HEK293 (cell line): ENCODE data around the gene HAUS5.

Experiments
- BCL11A ChIP-seq: fragments of 450-650 bp; formaldehyde crosslinking; IDR thresholded peaks from 2 replicates; pipeline ENCODE4 v1.5.1; 2016; ENCODE audit warnings: low read depth, missing biosample characterization, missing genetic modification characterization
- IKZF3 ChIP-seq: fragments of 450-650 bp; IDR thresholded peaks from 2 replicates; pipeline ENCODE4 v1.5.0; 2018; ENCODE audit warnings: missing biosample characterization, mild to moderate bottlenecking, missing genetic modification characterization, moderate library complexity
- OVOL3 ChIP-seq: fragments of 450-650 bp; formaldehyde crosslinking; IDR thresholded peaks from 2 replicates; pipeline ENCODE4 v1.5.1; 2016; ENCODE audit warnings: missing biosample characterization, missing genetic modification characterization
- SCRT2 ChIP-seq: fragments of 450-650 bp; formaldehyde crosslinking; IDR thresholded peaks from 2 replicates; pipeline ENCODE4 v1.5.1; 2016; ENCODE audit warnings: missing biosample characterization, missing genetic modification characterization
- SP2 ChIP-seq: fragments of 450-650 bp; formaldehyde crosslinking; IDR thresholded peaks from 2 replicates; pipeline ENCODE4 v1.5.1; 2016; ENCODE audit warnings: missing biosample characterization, missing genetic modification characterization
- SP3 ChIP-seq: fragments of 450-650 bp; formaldehyde crosslinking; IDR thresholded peaks from 2 replicates; pipeline ENCODE4 v1.5.1; 2016; ENCODE audit warnings: missing biosample characterization, missing genetic modification characterization
- YY1 ChIP-seq: fragments of 450-650 bp; formaldehyde crosslinking; IDR thresholded peaks from 2 replicates; pipeline ENCODE4 v1.5.1; 2018; ENCODE audit warnings: missing biosample characterization, missing genetic modification characterization
- ZBTB49 ChIP-seq: fragments of 450-650 bp; formaldehyde crosslinking; IDR thresholded peaks from 2 replicates; pipeline ENCODE4 v1.5.1; 2016; ENCODE audit warnings: missing biosample characterization, missing genetic modification characterization, low read depth
- ZFP37 ChIP-seq: fragments of 450-650 bp; formaldehyde crosslinking; IDR thresholded peaks from 2 replicates; pipeline ENCODE4 v1.5.1; 2016; ENCODE audit warnings: missing biosample characterization, missing genetic modification characterization
- ZNF324 ChIP-seq: fragments of 450-650 bp; formaldehyde crosslinking; IDR thresholded peaks from 2 replicates; pipeline ENCODE4 v1.5.1; 2016; ENCODE audit warnings: missing biosample characterization, missing genetic modification characterization
- ZNF335 ChIP-seq: fragments of 450-650 bp; formaldehyde crosslinking; conservative IDR thresholded peaks from 2 replicates; pipeline ENCODE4 v1.5.1; 2016; ENCODE audit warnings: missing biosample characterization, missing genetic modification characterization
- ZNF366 ChIP-seq: fragments of 450-650 bp; formaldehyde crosslinking; conservative IDR thresholded peaks from 2 replicates; pipeline ENCODE4 v1.5.1; 2016; ENCODE audit warnings: missing biosample characterization, missing genetic modification characterization
- ZNF449 ChIP-seq: fragments of 450-650 bp; formaldehyde crosslinking; IDR thresholded peaks from 2 replicates; pipeline ENCODE4 v1.5.1; 2017; ENCODE audit warnings: missing biosample characterization, mild to moderate bottlenecking, missing genetic modification characterization, moderate library complexity
- ZNF510 ChIP-seq: fragments of 450-650 bp; formaldehyde crosslinking; IDR thresholded peaks from 2 replicates; pipeline ENCODE4 v1.5.1; 2018; ENCODE audit warnings: mild to moderate bottlenecking, missing genetic modification characterization, missing biosample characterization; ENCODE audit not compliant: insufficient replicate concordance
- ZNF521 ChIP-seq: fragments of 450-650 bp; formaldehyde crosslinking; IDR thresholded peaks from 2 replicates; pipeline ENCODE4 v1.5.1; 2017; ENCODE audit warnings: missing biosample characterization, mild to moderate bottlenecking, missing genetic modification characterization
- ZNF658 ChIP-seq: fragments of 450-650 bp; formaldehyde crosslinking; IDR thresholded peaks from 2 replicates; pipeline ENCODE4; 2016; ENCODE audit warnings: missing biosample characterization, missing genetic modification characterization
- ZNF660 ChIP-seq: fragments of 450-650 bp; IDR thresholded peaks from 2 replicates; pipeline ENCODE4 v1.5.1; 2018; ENCODE audit warnings: missing biosample characterization, mild to moderate bottlenecking, missing genetic modification characterization
- ZNF701 ChIP-seq: fragments of 450-650 bp; formaldehyde crosslinking; IDR thresholded peaks from 2 replicates; pipeline ENCODE4 v1.5.1; 2016; ENCODE audit warnings: missing biosample characterization, missing genetic modification characterization
- ZXDB ChIP-seq: fragments of 450-650 bp; formaldehyde crosslinking; IDR thresholded peaks from 2 replicates; pipeline ENCODE4 v1.5.1; 2016; ENCODE audit warnings: missing biosample characterization, missing genetic modification characterization
- TF ChIP-seq, protein P1 (sequence below): fragments of 450-650 bp; formaldehyde crosslinking; conservative IDR thresholded peaks from 2 replicates; pipeline ENCODE4 v1.5.1; 2016; ENCODE audit warnings: low read depth, missing biosample characterization, missing genetic modification characterization
- TF ChIP-seq, protein P2 (sequence below): sonication (generic); formaldehyde crosslinking; IDR thresholded peaks from 2 replicates; pipeline ENCODE4 v1.8.1; 2022; ENCODE audit warnings: mild to moderate bottlenecking, moderate library complexity, missing genetic modification reagents
- TF ChIP-seq, protein P3 (sequence below): fragments of 450-650 bp; formaldehyde crosslinking; IDR thresholded peaks from 2 replicates; pipeline ENCODE4 v1.5.1; 2016; ENCODE audit warnings: missing biosample characterization, missing genetic modification characterization, borderline replicate concordance
- TF ChIP-seq, protein P4 (sequence below): fragments of 450-650 bp; formaldehyde crosslinking; IDR thresholded peaks from 2 replicates; pipeline ENCODE4 v1.5.1; 2017; ENCODE audit warnings: missing biosample characterization, missing genetic modification characterization

Gene HAUS5

DNA sequence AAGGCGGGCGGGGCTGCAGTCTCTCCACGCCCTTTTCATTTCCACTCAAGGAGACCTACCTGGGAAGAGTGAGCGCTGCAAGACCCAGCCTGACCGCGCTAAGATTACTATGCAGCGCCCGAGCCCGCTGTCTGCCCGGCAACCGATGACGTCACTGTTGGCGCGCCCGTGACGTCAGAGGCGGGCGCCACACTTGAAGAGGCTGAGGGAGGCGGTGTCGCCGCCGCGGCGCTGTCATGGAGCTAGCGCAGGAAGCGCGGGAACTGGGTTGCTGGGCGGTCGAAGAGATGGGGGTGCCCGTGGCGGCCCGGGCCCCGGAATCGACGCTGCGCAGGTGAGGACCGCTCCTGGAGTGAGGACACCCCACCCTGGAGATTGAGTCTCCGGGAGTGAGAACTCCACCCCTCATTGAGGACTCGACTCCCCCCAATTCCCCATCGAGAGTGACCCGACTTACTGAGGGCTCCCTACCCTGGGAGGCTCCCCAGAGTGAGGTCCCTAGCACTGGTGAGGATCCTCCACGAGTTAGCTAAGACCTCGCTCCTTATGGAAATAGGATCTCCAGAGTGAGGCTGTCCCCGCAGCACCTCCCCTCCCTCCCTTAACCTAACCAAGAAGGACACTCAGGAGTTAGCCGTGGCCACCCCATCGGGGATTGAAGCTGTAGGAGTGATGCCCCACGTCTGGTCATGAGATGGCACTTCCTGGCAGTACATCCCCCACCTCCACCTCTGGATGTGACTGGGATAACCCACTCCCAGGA is at the start of gene HAUS5 (continued):
- TF ChIP-seq, protein P1, sequence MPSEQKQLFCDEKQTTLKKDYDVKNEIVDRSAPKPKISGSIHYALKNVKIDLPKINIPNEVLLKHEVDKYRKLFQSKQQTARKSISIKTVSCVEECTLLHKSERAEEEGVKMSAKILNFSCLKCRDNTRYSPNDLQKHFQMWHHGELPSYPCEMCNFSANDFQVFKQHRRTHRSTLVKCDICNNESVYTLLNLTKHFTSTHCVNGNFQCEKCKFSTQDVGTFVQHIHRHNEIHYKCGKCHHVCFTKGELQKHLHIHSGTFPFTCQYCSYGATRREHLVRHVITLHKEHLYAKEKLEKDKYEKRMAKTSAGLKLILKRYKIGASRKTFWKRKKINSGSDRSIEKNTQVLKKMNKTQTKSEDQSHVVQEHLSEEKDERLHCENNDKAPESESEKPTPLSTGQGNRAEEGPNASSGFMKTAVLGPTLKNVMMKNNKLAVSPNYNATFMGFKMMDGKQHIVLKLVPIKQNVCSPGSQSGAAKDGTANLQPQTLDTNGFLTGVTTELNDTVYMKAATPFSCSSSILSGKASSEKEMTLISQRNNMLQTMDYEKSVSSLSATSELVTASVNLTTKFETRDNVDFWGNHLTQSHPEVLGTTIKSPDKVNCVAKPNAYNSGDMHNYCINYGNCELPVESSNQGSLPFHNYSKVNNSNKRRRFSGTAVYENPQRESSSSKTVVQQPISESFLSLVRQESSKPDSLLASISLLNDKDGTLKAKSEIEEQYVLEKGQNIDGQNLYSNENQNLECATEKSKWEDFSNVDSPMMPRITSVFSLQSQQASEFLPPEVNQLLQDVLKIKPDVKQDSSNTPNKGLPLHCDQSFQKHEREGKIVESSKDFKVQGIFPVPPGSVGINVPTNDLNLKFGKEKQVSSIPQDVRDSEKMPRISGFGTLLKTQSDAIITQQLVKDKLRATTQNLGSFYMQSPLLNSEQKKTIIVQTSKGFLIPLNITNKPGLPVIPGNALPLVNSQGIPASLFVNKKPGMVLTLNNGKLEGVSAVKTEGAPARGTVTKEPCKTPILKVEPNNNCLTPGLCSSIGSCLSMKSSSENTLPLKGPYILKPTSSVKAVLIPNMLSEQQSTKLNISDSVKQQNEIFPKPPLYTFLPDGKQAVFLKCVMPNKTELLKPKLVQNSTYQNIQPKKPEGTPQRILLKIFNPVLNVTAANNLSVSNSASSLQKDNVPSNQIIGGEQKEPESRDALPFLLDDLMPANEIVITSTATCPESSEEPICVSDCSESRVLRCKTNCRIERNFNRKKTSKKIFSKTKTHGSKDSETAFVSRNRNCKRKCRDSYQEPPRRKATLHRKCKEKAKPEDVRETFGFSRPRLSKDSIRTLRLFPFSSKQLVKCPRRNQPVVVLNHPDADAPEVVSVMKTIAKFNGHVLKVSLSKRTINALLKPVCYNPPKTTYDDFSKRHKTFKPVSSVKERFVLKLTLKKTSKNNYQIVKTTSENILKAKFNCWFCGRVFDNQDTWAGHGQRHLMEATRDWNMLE (tag by site-specific recombination) = no peak
- TF ChIP-seq YY1 (peak; percentile 91), SP2 (tag by site-specific recombination) (peak; percentile 72), BCL11A (tag by site-specific recombination) (no peak), ZNF324 (tag by site-specific recombination) (peak; percentile 97), ZNF660 (tag by site-specific recombination) (peak; percentile 97), SP3 (tag by site-specific recombination) (peak; percentile 92), OVOL3 (tag by site-specific recombination) (0 out of 2 replicates have a peak, but pooled peaks have one; percentile 59), ZNF658 (no peak), ZNF449 (tag by site-specific recombination) (peak; percentile 86), SCRT2 (peak; percentile 85), ZXDB (tag by site-specific recombination) (peak; percentile 93), ZNF335 (tag by site-specific recombination) (peak; percentile 100), ZNF366 (tag by site-specific recombination) (no peak; the same call in 1 of the 2 replicates), ZFP37 (peak; percentile 97), ZNF510 (tag by site-specific recombination) (no peak), ZNF521 (no peak), ZBTB49 (no peak), ZNF701 (no peak), IKZF3 (tag by site-specific recombination) (peak; percentile 78; the same call in 1 of the 2 replicates)
- TF ChIP-seq, protein P2, sequence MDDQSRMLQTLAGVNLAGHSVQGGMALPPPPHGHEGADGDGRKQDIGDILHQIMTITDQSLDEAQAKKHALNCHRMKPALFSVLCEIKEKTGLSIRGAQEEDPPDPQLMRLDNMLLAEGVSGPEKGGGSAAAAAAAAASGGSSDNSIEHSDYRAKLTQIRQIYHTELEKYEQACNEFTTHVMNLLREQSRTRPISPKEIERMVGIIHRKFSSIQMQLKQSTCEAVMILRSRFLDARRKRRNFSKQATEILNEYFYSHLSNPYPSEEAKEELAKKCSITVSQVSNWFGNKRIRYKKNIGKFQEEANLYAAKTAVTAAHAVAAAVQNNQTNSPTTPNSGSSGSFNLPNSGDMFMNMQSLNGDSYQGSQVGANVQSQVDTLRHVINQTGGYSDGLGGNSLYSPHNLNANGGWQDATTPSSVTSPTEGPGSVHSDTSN (CRISPR knock-in tag) = peak; percentile 65; the same call in 1 of the 2 replicates
- TF ChIP-seq, protein P3, sequence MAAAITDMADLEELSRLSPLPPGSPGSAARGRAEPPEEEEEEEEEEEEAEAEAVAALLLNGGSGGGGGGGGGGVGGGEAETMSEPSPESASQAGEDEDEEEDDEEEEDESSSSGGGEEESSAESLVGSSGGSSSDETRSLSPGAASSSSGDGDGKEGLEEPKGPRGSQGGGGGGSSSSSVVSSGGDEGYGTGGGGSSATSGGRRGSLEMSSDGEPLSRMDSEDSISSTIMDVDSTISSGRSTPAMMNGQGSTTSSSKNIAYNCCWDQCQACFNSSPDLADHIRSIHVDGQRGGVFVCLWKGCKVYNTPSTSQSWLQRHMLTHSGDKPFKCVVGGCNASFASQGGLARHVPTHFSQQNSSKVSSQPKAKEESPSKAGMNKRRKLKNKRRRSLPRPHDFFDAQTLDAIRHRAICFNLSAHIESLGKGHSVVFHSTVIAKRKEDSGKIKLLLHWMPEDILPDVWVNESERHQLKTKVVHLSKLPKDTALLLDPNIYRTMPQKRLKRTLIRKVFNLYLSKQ = no peak
- TF ChIP-seq, protein P4, sequence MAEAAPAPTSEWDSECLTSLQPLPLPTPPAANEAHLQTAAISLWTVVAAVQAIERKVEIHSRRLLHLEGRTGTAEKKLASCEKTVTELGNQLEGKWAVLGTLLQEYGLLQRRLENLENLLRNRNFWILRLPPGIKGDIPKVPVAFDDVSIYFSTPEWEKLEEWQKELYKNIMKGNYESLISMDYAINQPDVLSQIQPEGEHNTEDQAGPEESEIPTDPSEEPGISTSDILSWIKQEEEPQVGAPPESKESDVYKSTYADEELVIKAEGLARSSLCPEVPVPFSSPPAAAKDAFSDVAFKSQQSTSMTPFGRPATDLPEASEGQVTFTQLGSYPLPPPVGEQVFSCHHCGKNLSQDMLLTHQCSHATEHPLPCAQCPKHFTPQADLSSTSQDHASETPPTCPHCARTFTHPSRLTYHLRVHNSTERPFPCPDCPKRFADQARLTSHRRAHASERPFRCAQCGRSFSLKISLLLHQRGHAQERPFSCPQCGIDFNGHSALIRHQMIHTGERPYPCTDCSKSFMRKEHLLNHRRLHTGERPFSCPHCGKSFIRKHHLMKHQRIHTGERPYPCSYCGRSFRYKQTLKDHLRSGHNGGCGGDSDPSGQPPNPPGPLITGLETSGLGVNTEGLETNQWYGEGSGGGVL (tag by site-specific recombination) = peak; percentile 37; the same call in 1 of the 2 replicates
